Endothelial cell of umbilical vein (primary cell): ENCODE measurements around the gene RPS18. TPM values are rescaled to one million over a fixed set of nuclear protein-coding genes. Genes with fewer than 3 reads are reported as not detected.

ENCODE experiments used
- BruUV-seq: library from RNA; stranded (reverse); fragments of 400-500 nt; replicated peaks from 2 replicates; lab custom pipeline; 2021; lab: Mats Ljungman, UMichigan
- CTCF ChIA-PET: fragments of 300-600, 350-600 bp; sonication (Branson Sonifier 250); formaldehyde crosslinking; loops from one replicate; lab custom pipeline; 2021; ENCODE audit warnings: antibody characterized with exemption, inconsistent platforms; lab: Charles Lee
- POLR2A ChIA-PET: fragments of 300-600, 350-600 bp; sonication (Branson Sonifier 250); formaldehyde crosslinking; loops from one replicate; lab custom pipeline; 2021; ENCODE audit warnings: antibody characterized with exemption, inconsistent platforms; lab: Charles Lee
- DNase-seq: peaks from one replicate; pipeline ENCODE4 v3.0.0-alpha.2; 2011; ENCODE audit warnings: low read depth, low spot score
- FAIRE-seq: peaks from 2 replicates; lab custom pipeline; 2011; peaks lifted over from hg19 to GRCh38; lab: Jason Lieb, UNC
- H2AFZ ChIP-seq: 2 replicates; pipeline ENCODE4 v1.6.0; 2012; ENCODE audit warnings: low read depth, low read length, control low read depth, inconsistent platforms
- H3K27ac ChIP-seq: 2 replicates; pipeline ENCODE4 v1.5.1; 2011; ENCODE audit warnings: low read depth, mild to moderate bottlenecking, control low read depth, low read length, moderate library complexity; ENCODE audit not compliant: insufficient read depth
- H3K27me3 ChIP-seq, 2 experiments: 2 replicates each; pipeline versions ENCODE4 v1.6.0 to v1.6.1; 2011; ENCODE audit warnings: low read length in 2 of 2, mixed read lengths in 1 of 2; ENCODE audit not compliant: control insufficient read depth in 2 of 2, insufficient read depth in 2 of 2
- H3K36me3 ChIP-seq, 2 experiments: 2 replicates in 1 of 2; 3 replicates in 1 of 2; pipeline ENCODE4 v1.5.1; 2011; ENCODE audit warnings: low read length in 2 of 2, mild to moderate bottlenecking in 1 of 2, moderate library complexity in 1 of 2; ENCODE audit not compliant: control insufficient read depth in 2 of 2, insufficient read depth in 2 of 2; ENCODE audit errors: extremely low read depth in 1 of 2
- H3K4me1 ChIP-seq: 3 replicates; pipeline ENCODE4 v1.5.1; 2011; ENCODE audit warnings: mild to moderate bottlenecking, low read length; ENCODE audit not compliant: control insufficient read depth, insufficient read depth; ENCODE audit errors: extremely low read depth
- H3K4me2 ChIP-seq: 2 replicates; pipeline ENCODE4 v1.6.1; 2011; ENCODE audit warnings: low read length, control low read depth, mixed read lengths; ENCODE audit not compliant: insufficient read depth
- H3K4me3 ChIP-seq, 3 experiments: fragments of 200-600 bp in 1 of 3; sonication (generic), shearing (Covaris generic) in 1 of 3; replicated peaks in 1 of 3; 2 replicates each; pipeline ENCODE4 v1.5.1; 2011 to 2016; ENCODE audit warnings: control low read depth in 3 of 3, low read length in 3 of 3, mild to moderate bottlenecking in 2 of 3, inconsistent platforms in 1 of 3, low read depth in 1 of 3, moderate library complexity in 1 of 3; ENCODE audit not compliant: insufficient read depth in 1 of 3
- H3K79me2 ChIP-seq: 2 replicates; pipeline ENCODE4 v1.6.0; 2012; ENCODE audit warnings: low read length, inconsistent platforms; ENCODE audit not compliant: control insufficient read depth, insufficient read depth
- H3K9ac ChIP-seq: replicated peaks from 2 replicates; pipeline ENCODE3; 2011; ENCODE audit warnings: low read length, control low read depth; ENCODE audit not compliant: insufficient read depth; ENCODE audit errors: extremely low read depth
- H3K9me1 ChIP-seq: replicated peaks from 3 replicates; pipeline ENCODE4 v1.6.0; 2011; ENCODE audit warnings: mild to moderate bottlenecking, low read length; ENCODE audit not compliant: control insufficient read depth, insufficient read depth; ENCODE audit errors: extremely low read depth
- H3K9me3 ChIP-seq: replicated peaks from 2 replicates; pipeline ENCODE4 v1.5.1; 2012; ENCODE audit warnings: low read length, inconsistent platforms; ENCODE audit not compliant: control insufficient read depth, insufficient read depth
- H4K20me1 ChIP-seq: replicated peaks from 2 replicates; pipeline ENCODE3; 2011; ENCODE audit warnings: mild to moderate bottlenecking, low read length; ENCODE audit not compliant: control insufficient read depth, insufficient read depth; ENCODE audit errors: extremely low read depth
- CTCF ChIP-seq, 2 donors: IDR thresholded peaks; 1 replicate in 1 of 2; 2 replicates in 1 of 2; pipeline ENCODE4 v1.5.1; 2011; ENCODE audit warnings: low read length in 2 of 2, mild to moderate bottlenecking in 2 of 2, moderate library complexity in 2 of 2, control low read depth in 1 of 2, inconsistent platforms in 1 of 2, low read depth in 1 of 2; ENCODE audit not compliant: insufficient read depth in 1 of 2; ENCODE audit errors: extremely low read depth in 1 of 2
- EZH2 ChIP-seq: IDR thresholded peaks from 2 replicates; pipeline ENCODE4 v1.6.1; 2012; ENCODE audit warnings: borderline replicate concordance, low read depth, mild to moderate bottlenecking, moderate library complexity, low read length, inconsistent platforms; ENCODE audit not compliant: severe bottlenecking
- FOS ChIP-seq: IDR thresholded peaks from 2 replicates; pipeline ENCODE4 v1.6.1; 2011; ENCODE audit warnings: mild to moderate bottlenecking, low read length, moderate library complexity, borderline replicate concordance; ENCODE audit not compliant: insufficient read depth
- GATA2 ChIP-seq: IDR thresholded peaks from 2 replicates; pipeline ENCODE4 v1.7.0; 2011; ENCODE audit warnings: low read depth, mild to moderate bottlenecking, moderate library complexity, mixed read lengths, low read length; ENCODE audit not compliant: insufficient read length, insufficient read depth
- JUN ChIP-seq: IDR thresholded peaks from 2 replicates; pipeline ENCODE4 v1.6.1; 2011; ENCODE audit warnings: borderline replicate concordance, low read depth; ENCODE audit not compliant: insufficient read length, insufficient read depth
- MAX ChIP-seq: IDR thresholded peaks from 2 replicates; pipeline ENCODE4 v1.6.1; 2011; ENCODE audit not compliant: insufficient read depth, insufficient read length
- MYC ChIP-seq: IDR thresholded peaks from one replicate; pipeline ENCODE4 v1.6.1; 2011; ENCODE audit warnings: mild to moderate bottlenecking, low read depth, low read length
- POLR2A ChIP-seq: IDR thresholded peaks from 2 replicates; pipeline ENCODE4 v1.6.1; 2012; ENCODE audit warnings: low read depth, mild to moderate bottlenecking, control low read depth, low read length
- POLR2AphosphoS5 ChIP-seq: IDR thresholded peaks from 2 replicates; pipeline ENCODE4 v1.6.1; 2012; ENCODE audit warnings: low read depth, mild to moderate bottlenecking, control low read depth, low read length, moderate library complexity; ENCODE audit not compliant: insufficient read depth
- dilution Hi-C: fragments of 300-500 bp; cut with MboI; formaldehyde crosslinking; loops from one replicate; pipeline ENCODE4 v1.15.0; 2019; ENCODE audit warnings: low sequenced_read_pairs; ENCODE audit not compliant: extremely low pct_ligation_motif_present
- intact Hi-C: fragments of 100-400 bp; cut with micrococcal nuclease; formaldehyde crosslinking; loops from one replicate; pipeline ENCODE4 v1.10.0; 2022
- polyA plus RNA-seq, 4 experiments: library from polyadenylated mRNA; depleted of rRNA in 3 of 4; stranded (reverse) in 3 of 4; unstranded in 1 of 4; fragments of >200 nt; gene quantifications; 2 replicates each; pipeline versions ENCODE4 v1.2.1 to v1.2.3, GENCODE V29; 2011 to 2012; ENCODE audit warnings: missing spikeins in 1 of 4
- total RNA-seq: library from RNA; stranded (reverse); gene quantifications from 2 replicates; pipeline ENCODE4 v1.2.3, GENCODE V29; 2021

Gene RPS18
- total and polyA plus RNA-seq, 2 donors (not counting 3 experiments of a cell fraction or from before 2014, with no cell fraction given): 2,336 to 5,541 TPM

DNA sequence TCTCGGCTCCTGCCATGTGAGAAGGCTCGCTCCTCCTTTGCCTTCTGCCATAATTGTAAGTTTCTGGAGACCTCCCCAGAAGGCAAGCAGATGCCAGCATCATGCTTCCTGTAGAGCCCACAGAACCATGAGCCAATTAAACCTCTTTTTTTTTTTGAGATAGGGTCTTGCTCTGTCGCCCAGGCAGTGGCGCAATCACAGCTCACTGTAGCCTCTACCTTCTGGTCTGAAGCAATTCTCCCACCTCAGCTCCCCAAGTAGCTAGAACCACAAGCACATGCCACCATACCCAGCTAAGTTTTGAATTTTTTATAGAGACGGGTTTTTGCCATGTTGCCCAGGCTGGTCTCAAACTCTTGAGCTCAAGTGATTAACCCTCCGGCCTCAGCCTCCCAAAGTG, 35.0 kb upstream of the RPS18 start:
- POLR2A ChIA-PET: interaction anchor here (0.7 kb wide), 1 partner anchor 1507 kb away, joined by 7 read pairs; no protein-coding TSS in a partner anchor
- no peak for FAIRE-seq
- intact Hi-C loops: no loop called here

More for the DNA sequence above, 35.0 kb upstream of the RPS18 start:
- Histone ChIP-seq H3K4me1 (no peaks in the 10 kb centered on the region), H3K4me3 (no peak overlapping the region), H3K9me1 (no peaks in the 10 kb centered on the region), H3K79me2 (no peaks in the 10 kb centered on the region), H4K20me1 (no peaks in the 10 kb centered on the region), H3K27me3 (peaks cover 16 to 24% of the 10 kb centered on the region in 2 experiments), H2AFZ (no peak overlapping the region), H3K27ac (no peak overlapping the region), H3K4me2 (no peak overlapping the region), H3K9ac (no peak overlapping the region), H3K9me3 (no peaks in the 10 kb centered on the region), H3K36me3 (no peaks in the 10 kb centered on the region)
- CTCF ChIA-PET: interaction anchor here (1.3 to 7.7 kb wide), 2 partner anchors 12 to 87 kb away, joined by 3 to 43 read pairs; no protein-coding TSS in a partner anchor
- DNase-seq: no peak
- TF ChIP-seq MAX (no peak), JUN (no peak), GATA2 (no peak), EZH2 (no peak), FOS (no peak), POLR2AphosphoS5 (no peak), CTCF (IDR thresholded peaks at IDR 0.05; ENCODE audit: extremely low read depth in 1 of 2, insufficient read depth in 1 of 2, low read depth in 1 of 2, low read length in 2 of 2) (no peak), MYC (no peak), POLR2A (no peak)
- no TSS peak for BruUV-seq
- dilution Hi-C loops: no loop called here
